ENCODE data around the gene PPP2R5A.

DNA sequence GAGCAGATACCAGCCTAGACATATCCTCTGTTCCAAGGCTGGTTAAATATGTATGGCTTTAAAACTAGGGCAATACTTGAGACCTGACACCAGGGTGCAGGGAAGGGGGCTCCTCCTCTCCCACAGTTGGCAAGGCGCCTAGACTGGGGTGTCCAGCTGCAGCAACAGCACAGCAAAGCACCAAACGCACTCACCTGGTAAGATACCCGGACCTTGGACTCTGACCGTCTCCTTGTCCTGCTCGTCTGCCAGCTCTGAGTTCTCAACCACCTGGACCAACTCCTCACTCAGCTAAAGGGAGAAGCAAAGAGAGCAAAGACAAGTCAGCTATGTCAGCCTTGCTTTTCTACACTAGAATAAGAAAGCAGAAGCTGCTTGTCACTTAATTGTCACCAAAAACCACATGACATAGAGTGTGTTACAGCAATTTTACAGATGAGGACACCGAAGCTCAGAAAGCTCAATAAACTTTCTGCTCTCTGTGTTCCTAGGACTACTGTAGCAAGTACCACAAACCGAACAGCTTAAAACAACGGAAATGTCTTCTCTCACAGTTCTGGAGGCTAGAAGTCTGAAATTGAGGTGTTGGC lies 125.1 kb downstream of the PPP2R5A start:
- TF ChIP-seq, protein P1, sequence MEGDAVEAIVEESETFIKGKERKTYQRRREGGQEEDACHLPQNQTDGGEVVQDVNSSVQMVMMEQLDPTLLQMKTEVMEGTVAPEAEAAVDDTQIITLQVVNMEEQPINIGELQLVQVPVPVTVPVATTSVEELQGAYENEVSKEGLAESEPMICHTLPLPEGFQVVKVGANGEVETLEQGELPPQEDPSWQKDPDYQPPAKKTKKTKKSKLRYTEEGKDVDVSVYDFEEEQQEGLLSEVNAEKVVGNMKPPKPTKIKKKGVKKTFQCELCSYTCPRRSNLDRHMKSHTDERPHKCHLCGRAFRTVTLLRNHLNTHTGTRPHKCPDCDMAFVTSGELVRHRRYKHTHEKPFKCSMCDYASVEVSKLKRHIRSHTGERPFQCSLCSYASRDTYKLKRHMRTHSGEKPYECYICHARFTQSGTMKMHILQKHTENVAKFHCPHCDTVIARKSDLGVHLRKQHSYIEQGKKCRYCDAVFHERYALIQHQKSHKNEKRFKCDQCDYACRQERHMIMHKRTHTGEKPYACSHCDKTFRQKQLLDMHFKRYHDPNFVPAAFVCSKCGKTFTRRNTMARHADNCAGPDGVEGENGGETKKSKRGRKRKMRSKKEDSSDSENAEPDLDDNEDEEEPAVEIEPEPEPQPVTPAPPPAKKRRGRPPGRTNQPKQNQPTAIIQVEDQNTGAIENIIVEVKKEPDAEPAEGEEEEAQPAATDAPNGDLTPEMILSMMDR (IDR thresholded peaks at IDR 0.05): no peak
- TF ChIP-seq POLR2A (IDR thresholded peaks at IDR 0.05): no peak
- no peak for TF ChIP-seq POLR2AphosphoS5 (IDR thresholded peaks at IDR 0.05)

Measured in breast epithelium (tissue), 3 donors.